Measurements from ENCODE around the gene RELB. TPM values are rescaled to one million over a fixed set of nuclear protein-coding genes. Genes with fewer than 3 reads are reported as not detected.

Gene RELB
- total and polyA plus RNA-seq, 9 of the 15 experiments (the other 6 are each of a cell fraction or from before 2014, with no cell fraction given): 0.15 to 1.1 (median 0.28) TPM; not detected in 2

DNA sequence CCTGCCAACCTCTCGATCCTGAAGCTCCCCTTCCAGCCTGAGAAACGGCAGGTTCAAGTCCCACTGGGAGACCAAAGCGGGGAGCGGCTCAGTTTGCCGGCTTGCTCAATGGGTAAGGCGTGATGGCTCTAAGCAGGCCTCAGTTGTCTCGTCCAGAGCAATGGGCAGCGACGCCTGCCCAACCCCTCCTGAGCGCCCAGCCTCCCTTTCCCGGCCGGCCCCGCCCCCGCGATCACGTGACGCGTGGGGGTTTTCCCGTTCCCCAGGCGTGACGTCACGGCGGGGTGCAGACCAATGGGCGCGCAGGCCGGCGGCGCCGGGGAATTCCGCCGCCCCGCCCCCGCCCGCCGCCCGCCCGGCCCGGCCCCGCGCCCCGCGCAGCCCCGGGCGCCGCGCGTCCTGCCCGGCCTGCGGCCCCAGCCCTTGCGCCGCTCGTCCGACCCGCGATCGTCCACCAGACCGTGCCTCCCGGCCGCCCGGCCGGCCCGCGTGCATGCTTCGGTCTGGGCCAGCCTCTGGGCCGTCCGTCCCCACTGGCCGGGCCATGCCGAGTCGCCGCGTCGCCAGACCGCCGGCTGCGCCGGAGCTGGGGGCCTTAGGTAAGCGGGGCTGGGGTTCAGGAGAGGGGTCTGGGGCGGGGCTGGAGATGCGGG lies at the start of gene RELB (continued):
- TF ChIP-seq, protein P1, sequence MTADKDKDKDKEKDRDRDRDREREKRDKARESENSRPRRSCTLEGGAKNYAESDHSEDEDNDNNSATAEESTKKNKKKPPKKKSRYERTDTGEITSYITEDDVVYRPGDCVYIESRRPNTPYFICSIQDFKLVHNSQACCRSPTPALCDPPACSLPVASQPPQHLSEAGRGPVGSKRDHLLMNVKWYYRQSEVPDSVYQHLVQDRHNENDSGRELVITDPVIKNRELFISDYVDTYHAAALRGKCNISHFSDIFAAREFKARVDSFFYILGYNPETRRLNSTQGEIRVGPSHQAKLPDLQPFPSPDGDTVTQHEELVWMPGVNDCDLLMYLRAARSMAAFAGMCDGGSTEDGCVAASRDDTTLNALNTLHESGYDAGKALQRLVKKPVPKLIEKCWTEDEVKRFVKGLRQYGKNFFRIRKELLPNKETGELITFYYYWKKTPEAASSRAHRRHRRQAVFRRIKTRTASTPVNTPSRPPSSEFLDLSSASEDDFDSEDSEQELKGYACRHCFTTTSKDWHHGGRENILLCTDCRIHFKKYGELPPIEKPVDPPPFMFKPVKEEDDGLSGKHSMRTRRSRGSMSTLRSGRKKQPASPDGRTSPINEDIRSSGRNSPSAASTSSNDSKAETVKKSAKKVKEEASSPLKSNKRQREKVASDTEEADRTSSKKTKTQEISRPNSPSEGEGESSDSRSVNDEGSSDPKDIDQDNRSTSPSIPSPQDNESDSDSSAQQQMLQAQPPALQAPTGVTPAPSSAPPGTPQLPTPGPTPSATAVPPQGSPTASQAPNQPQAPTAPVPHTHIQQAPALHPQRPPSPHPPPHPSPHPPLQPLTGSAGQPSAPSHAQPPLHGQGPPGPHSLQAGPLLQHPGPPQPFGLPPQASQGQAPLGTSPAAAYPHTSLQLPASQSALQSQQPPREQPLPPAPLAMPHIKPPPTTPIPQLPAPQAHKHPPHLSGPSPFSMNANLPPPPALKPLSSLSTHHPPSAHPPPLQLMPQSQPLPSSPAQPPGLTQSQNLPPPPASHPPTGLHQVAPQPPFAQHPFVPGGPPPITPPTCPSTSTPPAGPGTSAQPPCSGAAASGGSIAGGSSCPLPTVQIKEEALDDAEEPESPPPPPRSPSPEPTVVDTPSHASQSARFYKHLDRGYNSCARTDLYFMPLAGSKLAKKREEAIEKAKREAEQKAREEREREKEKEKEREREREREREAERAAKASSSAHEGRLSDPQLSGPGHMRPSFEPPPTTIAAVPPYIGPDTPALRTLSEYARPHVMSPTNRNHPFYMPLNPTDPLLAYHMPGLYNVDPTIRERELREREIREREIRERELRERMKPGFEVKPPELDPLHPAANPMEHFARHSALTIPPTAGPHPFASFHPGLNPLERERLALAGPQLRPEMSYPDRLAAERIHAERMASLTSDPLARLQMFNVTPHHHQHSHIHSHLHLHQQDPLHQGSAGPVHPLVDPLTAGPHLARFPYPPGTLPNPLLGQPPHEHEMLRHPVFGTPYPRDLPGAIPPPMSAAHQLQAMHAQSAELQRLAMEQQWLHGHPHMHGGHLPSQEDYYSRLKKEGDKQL (CRISPR knock-in tag; IDR thresholded peaks at IDR 0.05; ENCODE audit: borderline replicate concordance): no peak
- TF ChIP-seq LEF1 (IDR thresholded peaks at IDR 0.05) (no peak), GTF2E2 (tag; IDR thresholded peaks at IDR 0.05) (no peak), E2F3 (CRISPR knock-in tag; IDR thresholded peaks at IDR 0.05) (no peak), SNRNP70 (optimal IDR thresholded peaks at IDR 0.05; ENCODE audit: low read depth, low read length) (no peak), ZNF561 (CRISPR knock-in tag; conservative IDR thresholded peaks at IDR 0.05) (no peak), SIX5 (IDR thresholded peaks at IDR 0.05; ENCODE audit: borderline replicate concordance in 1 of 2, insufficient read depth in 1 of 2, low read depth in 1 of 2, low read length in 2 of 2) (no peak), MTA3 (IDR thresholded peaks at IDR 0.05; ENCODE audit: borderline replicate concordance) (peak; percentile 65; the same call in 1 of the 2 replicates), HMG20A (CRISPR knock-in tag; conservative IDR thresholded peaks at IDR 0.05) (no peak), NFRKB (IDR thresholded peaks at IDR 0.05; ENCODE audit: low read depth) (no peak), EHMT2 (IDR thresholded peaks at IDR 0.05) (no peak), CEBPG (CRISPR knock-in tag; IDR thresholded peaks at IDR 0.05) (no peak), CEBPG (tag; conservative IDR thresholded peaks at IDR 0.05 in 1 of 2, IDR thresholded peaks at IDR 0.05 in 1 of 2) (no peak), RBFOX2 (IDR thresholded peaks at IDR 0.05; ENCODE audit: low read depth, low read length) (no peak; the same call in none of the 2 replicates), MAFK (IDR thresholded peaks at IDR 0.05; ENCODE audit: low read length) (no peak), SUPT5H (IDR thresholded peaks at IDR 0.05) (no peak)
- TF ChIP-seq, protein P2, sequence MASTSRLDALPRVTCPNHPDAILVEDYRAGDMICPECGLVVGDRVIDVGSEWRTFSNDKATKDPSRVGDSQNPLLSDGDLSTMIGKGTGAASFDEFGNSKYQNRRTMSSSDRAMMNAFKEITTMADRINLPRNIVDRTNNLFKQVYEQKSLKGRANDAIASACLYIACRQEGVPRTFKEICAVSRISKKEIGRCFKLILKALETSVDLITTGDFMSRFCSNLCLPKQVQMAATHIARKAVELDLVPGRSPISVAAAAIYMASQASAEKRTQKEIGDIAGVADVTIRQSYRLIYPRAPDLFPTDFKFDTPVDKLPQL (IDR thresholded peaks at IDR 0.05; ENCODE audit: extremely low read depth, insufficient read length): no peak
- TF ChIP-seq, protein P3, sequence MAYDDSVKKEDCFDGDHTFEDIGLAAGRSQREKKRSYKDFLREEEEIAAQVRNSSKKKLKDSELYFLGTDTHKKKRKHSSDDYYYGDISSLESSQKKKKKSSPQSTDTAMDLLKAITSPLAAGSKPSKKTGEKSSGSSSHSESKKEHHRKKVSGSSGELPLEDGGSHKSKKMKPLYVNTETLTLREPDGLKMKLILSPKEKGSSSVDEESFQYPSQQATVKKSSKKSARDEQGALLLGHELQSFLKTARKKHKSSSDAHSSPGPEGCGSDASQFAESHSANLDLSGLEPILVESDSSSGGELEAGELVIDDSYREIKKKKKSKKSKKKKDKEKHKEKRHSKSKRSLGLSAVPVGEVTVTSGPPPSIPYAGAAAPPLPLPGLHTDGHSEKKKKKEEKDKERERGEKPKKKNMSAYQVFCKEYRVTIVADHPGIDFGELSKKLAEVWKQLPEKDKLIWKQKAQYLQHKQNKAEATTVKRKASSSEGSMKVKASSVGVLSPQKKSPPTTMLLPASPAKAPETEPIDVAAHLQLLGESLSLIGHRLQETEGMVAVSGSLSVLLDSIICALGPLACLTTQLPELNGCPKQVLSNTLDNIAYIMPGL (CRISPR knock-in tag; IDR thresholded peaks at IDR 0.05): no peak
- TF ChIP-seq, protein P4, sequence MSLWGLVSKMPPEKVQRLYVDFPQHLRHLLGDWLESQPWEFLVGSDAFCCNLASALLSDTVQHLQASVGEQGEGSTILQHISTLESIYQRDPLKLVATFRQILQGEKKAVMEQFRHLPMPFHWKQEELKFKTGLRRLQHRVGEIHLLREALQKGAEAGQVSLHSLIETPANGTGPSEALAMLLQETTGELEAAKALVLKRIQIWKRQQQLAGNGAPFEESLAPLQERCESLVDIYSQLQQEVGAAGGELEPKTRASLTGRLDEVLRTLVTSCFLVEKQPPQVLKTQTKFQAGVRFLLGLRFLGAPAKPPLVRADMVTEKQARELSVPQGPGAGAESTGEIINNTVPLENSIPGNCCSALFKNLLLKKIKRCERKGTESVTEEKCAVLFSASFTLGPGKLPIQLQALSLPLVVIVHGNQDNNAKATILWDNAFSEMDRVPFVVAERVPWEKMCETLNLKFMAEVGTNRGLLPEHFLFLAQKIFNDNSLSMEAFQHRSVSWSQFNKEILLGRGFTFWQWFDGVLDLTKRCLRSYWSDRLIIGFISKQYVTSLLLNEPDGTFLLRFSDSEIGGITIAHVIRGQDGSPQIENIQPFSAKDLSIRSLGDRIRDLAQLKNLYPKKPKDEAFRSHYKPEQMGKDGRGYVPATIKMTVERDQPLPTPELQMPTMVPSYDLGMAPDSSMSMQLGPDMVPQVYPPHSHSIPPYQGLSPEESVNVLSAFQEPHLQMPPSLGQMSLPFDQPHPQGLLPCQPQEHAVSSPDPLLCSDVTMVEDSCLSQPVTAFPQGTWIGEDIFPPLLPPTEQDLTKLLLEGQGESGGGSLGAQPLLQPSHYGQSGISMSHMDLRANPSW (CRISPR knock-in tag; IDR thresholded peaks at IDR 0.05): no peak

Measured in K562 (cell line).